Gastroesophageal sphincter (tissue), 3 donors: Measurements from ENCODE around the gene SLC25A15.

Source experiments
- CTCF ChIP-seq, 4 experiments: fragments of 200-600 bp in 2 of 4; fragments of 450-650 bp in 2 of 4; sonication (generic) in 1 of 4; IDR thresholded peaks; one replicate each; pipeline ENCODE4 v1.5.1; 2017 to 2019; ENCODE audit warnings: antibody characterized with exemption in 4 of 4, mild to moderate bottlenecking in 2 of 4, moderate library complexity in 2 of 4
- POLR2A ChIP-seq, 2 donors: fragments of 450-650 bp; IDR thresholded peaks; one replicate each; pipeline ENCODE4 v1.6.1; 2017; ENCODE audit warnings: antibody characterized with exemption in 2 of 2, mild to moderate bottlenecking in 2 of 2, moderate library complexity in 1 of 2

GRCh38 chr13:40777809-40778175 is 11.6 kb upstream of the SLC25A15 start:
- no peak for TF ChIP-seq POLR2A (IDR thresholded peaks at IDR 0.05)
- no peak for TF ChIP-seq CTCF (IDR thresholded peaks at IDR 0.05)
